Keratinocyte (primary cell): ENCODE results near the gene FHL1. TPM values are rescaled to one million over a fixed set of nuclear protein-coding genes. Genes with fewer than 3 reads are reported as not detected.
"Not testable (repeated sequence)": the region's sequence is repeated elsewhere in the genome, so short reads cannot be mapped to it uniquely, and the experiment has no call there.

Source experiments
- DNase-seq: peaks from one replicate; pipeline ENCODE4 v3.0.0-alpha.2; 2011; ENCODE audit warnings: low read depth, missing footprints, low spot score
- FAIRE-seq: peaks from 2 replicates; lab custom pipeline; 2011; peaks lifted over from hg19 to GRCh38; lab: Jason Lieb, UNC
- H2AFZ ChIP-seq: 2 replicates; pipeline ENCODE4 v1.6.0; 2012; ENCODE audit warnings: low read length, control low read depth, inconsistent platforms; ENCODE audit not compliant: control insufficient read depth
- H3K27ac ChIP-seq: 2 replicates; pipeline ENCODE4 v1.5.1; 2011; ENCODE audit warnings: low read length; ENCODE audit not compliant: control insufficient read depth, insufficient read depth
- H3K27me3 ChIP-seq: 3 replicates; pipeline ENCODE4 v1.6.0; 2011; ENCODE audit warnings: low read length; ENCODE audit not compliant: control insufficient read depth, insufficient read depth; ENCODE audit errors: extremely low read depth
- H3K36me3 ChIP-seq, 2 experiments: 2 replicates in 1 of 2; 3 replicates in 1 of 2; pipeline ENCODE4 v1.5.1; 2011; ENCODE audit warnings: low read length in 2 of 2, mild to moderate bottlenecking in 1 of 2; ENCODE audit not compliant: control insufficient read depth in 2 of 2, insufficient read depth in 2 of 2; ENCODE audit errors: extremely low read depth in 1 of 2
- H3K4me1 ChIP-seq: 3 replicates; pipeline ENCODE4 v1.5.1; 2011; ENCODE audit warnings: low read length; ENCODE audit not compliant: control insufficient read depth, insufficient read depth; ENCODE audit errors: extremely low read depth
- H3K4me2 ChIP-seq: 3 replicates; pipeline ENCODE4 v1.6.0; 2011; ENCODE audit warnings: low read depth, low read length; ENCODE audit not compliant: control insufficient read depth, insufficient read depth; ENCODE audit errors: extremely low read depth
- H3K4me3 ChIP-seq, 3 experiments: fragments of 200-600 bp in 1 of 3; sonication (generic) in 1 of 3; 2 replicates in 2 of 3; 3 replicates in 1 of 3; pipeline ENCODE4 v1.5.1; 2011 to 2016; ENCODE audit warnings: low read length in 3 of 3, mild to moderate bottlenecking in 3 of 3, control low read depth in 2 of 3, inconsistent platforms in 1 of 3, low read depth in 1 of 3, mixed read lengths in 1 of 3, mixed run types in 1 of 3, moderate library complexity in 1 of 3; ENCODE audit not compliant: control insufficient read depth in 2 of 3, insufficient read depth in 2 of 3; ENCODE audit errors: extremely low read depth in 1 of 3
- H3K79me2 ChIP-seq: 2 replicates; pipeline ENCODE4 v1.6.0; 2012; ENCODE audit warnings: low read length; ENCODE audit not compliant: control insufficient read depth, insufficient read depth
- H3K9ac ChIP-seq: 3 replicates; pipeline ENCODE4 v1.6.0; 2011; ENCODE audit warnings: low read length; ENCODE audit not compliant: control insufficient read depth, insufficient read depth; ENCODE audit errors: extremely low read depth
- H3K9me1 ChIP-seq: 3 replicates; pipeline ENCODE4 v1.6.0; 2011; ENCODE audit warnings: low read length; ENCODE audit not compliant: control insufficient read depth, insufficient read depth; ENCODE audit errors: extremely low read depth
- H3K9me3 ChIP-seq: 2 replicates; pipeline ENCODE4 v1.5.1; 2012; ENCODE audit warnings: low read depth, low read length; ENCODE audit not compliant: control insufficient read depth
- H4K20me1 ChIP-seq: 3 replicates; pipeline ENCODE4 v1.6.0; 2011; ENCODE audit warnings: low read length; ENCODE audit not compliant: control insufficient read depth, insufficient read depth; ENCODE audit errors: extremely low read depth
- CTCF ChIP-seq, 3 experiments: IDR thresholded peaks in 1 of 3; conservative IDR thresholded peaks in 1 of 3; optimal IDR thresholded peaks in 1 of 3; 2 replicates in 2 of 3; 3 replicates in 1 of 3; pipeline versions ENCODE3 to v1.5.1; 2011; ENCODE audit warnings: low read length in 3 of 3, mild to moderate bottlenecking in 3 of 3, moderate library complexity in 2 of 3, control low read depth in 1 of 3, inconsistent platforms in 1 of 3; ENCODE audit not compliant: insufficient read depth in 2 of 3; ENCODE audit errors: extremely low read depth in 1 of 3
- EZH2 ChIP-seq: IDR thresholded peaks from one replicate; pipeline ENCODE4 v1.6.1; 2012; ENCODE audit warnings: inconsistent platforms, mild to moderate bottlenecking, low read length, moderate library complexity
- dilution Hi-C: fragments of 300-500 bp; cut with MboI; formaldehyde crosslinking; loops from one replicate; pipeline ENCODE4 v1.7.0; 2020; ENCODE audit warnings: low sequenced_read_pairs; ENCODE audit not compliant: extremely low pct_ligation_motif_present
- polyA plus RNA-seq, 5 experiments: library from polyadenylated mRNA; depleted of rRNA in 3 of 5; stranded (reverse) in 3 of 5; stranded (forward) in 1 of 5; unstranded in 1 of 5; fragments of >200 nt; gene quantifications; 1 replicate in 1 of 5; 2 replicates in 3 of 5; 3 replicates in 1 of 5; pipeline versions ENCODE4 v1.2.1 to v1.2.3, GENCODE V29; 2011 to 2012; ENCODE audit warnings: missing spikeins in 2 of 5, low read depth in 1 of 5, low replicate concordance in 1 of 5

Gene FHL1
- polyA plus RNA-seq, 1 donor (not counting 4 experiments of a cell fraction or from before 2014, with no cell fraction given): 203 TPM

GRCh38 chrX:136228839-136229207, 81.5 kb downstream of the FHL1 start:
- no peaks in the 10 kb centered on the region for H3K9me1 ChIP-seq
- no peak for FAIRE-seq
- H3K9ac ChIP-seq: no peak overlapping the region
- TF ChIP-seq EZH2 (no peak), CTCF (optimal IDR thresholded peaks at IDR 0.05 in 1 of 3, IDR thresholded peaks at IDR 0.05 in 1 of 3, conservative IDR thresholded peaks at IDR 0.05 in 1 of 3; ENCODE audit: extremely low read depth in 1 of 3, insufficient read depth in 2 of 3, low read length in 3 of 3) (no peak)
- H3K4me1 ChIP-seq: no peaks in the 10 kb centered on the region
- no peak overlapping the region for H2AFZ ChIP-seq
- no peak overlapping the region for H3K4me2 ChIP-seq
- dilution Hi-C loops: no loop called here
- no peak overlapping the region for H3K27ac ChIP-seq
- no peak overlapping the region for H3K4me3 ChIP-seq
- H3K79me2 ChIP-seq: no peaks in the 10 kb centered on the region
- H3K27me3 ChIP-seq: no peaks in the 10 kb centered on the region
- no peaks in the 10 kb centered on the region for H4K20me1 ChIP-seq
- DNase-seq: no peak
- no peaks in the 10 kb centered on the region for H3K9me3 ChIP-seq
- peaks cover 5 to 8% of the 10 kb centered on the region in 2 experiments for H3K36me3 ChIP-seq

- no peak overlapping the region for H3K4me2 ChIP-seq
- FAIRE-seq: no peak
- no peaks in the 10 kb centered on the region for H3K9me1 ChIP-seq
- no peaks in the 10 kb centered on the region for H3K27me3 ChIP-seq
- TF ChIP-seq EZH2 (no peak), CTCF (optimal IDR thresholded peaks at IDR 0.05 in 1 of 3, IDR thresholded peaks at IDR 0.05 in 1 of 3, conservative IDR thresholded peaks at IDR 0.05 in 1 of 3; ENCODE audit: extremely low read depth in 1 of 3, insufficient read depth in 2 of 3, low read length in 3 of 3) (no peak)
- no peaks in the 10 kb centered on the region for H3K4me1 ChIP-seq
- no peak overlapping the region for H3K27ac ChIP-seq
- H2AFZ ChIP-seq: no peak overlapping the region
- dilution Hi-C loops: no loop called here
- DNase-seq: no peak
- no peak overlapping the region for H3K4me3 ChIP-seq
- H4K20me1 ChIP-seq: no peaks in the 10 kb centered on the region
- H3K9ac ChIP-seq: no peak overlapping the region
- H3K36me3 ChIP-seq: peaks cover 0 to 4% of the 10 kb centered on the region in 2 experiments
- no peaks in the 10 kb centered on the region for H3K79me2 ChIP-seq
- no peaks in the 10 kb centered on the region for H3K9me3 ChIP-seq
These were observed 89.7 kb downstream of the FHL1 start for GRCh38 chrX:136237074-136237473.

GRCh38 chrX:136237849-136238248, 90.5 kb downstream of the FHL1 start:
- H2AFZ ChIP-seq, DNase-seq, H3K36me3 ChIP-seq, H4K20me1 ChIP-seq, H3K9me3 ChIP-seq, H3K4me3 ChIP-seq, FAIRE-seq, H3K79me2 ChIP-seq, H3K4me2 ChIP-seq, H3K4me1 ChIP-seq, H3K27ac ChIP-seq, H3K9ac ChIP-seq, H3K27me3 ChIP-seq, H3K9me1 ChIP-seq, dilution Hi-C loops: not testable (repeated sequence)
